Hindlimb muscle (tissue), 1 donor: ENCODE measurements around the gene FAM53A. TPM values are rescaled to one million over a fixed set of nuclear protein-coding genes. Genes with fewer than 3 reads are reported as not detected.

ENCODE experiments used
- DNase-seq: peaks from one replicate; pipeline ENCODE4 v3.0.0-alpha.2; 2013
- polyA plus RNA-seq: library from polyadenylated mRNA; unstranded; fragments of 120-200 nt; gene quantifications from one replicate; pipeline ENCODE4 v1.2.1, GENCODE V29; 2013; ENCODE audit not compliant: insufficient read length

The FAM53A gene
- polyA plus RNA-seq, 1 donor = 2.4 TPM

DNA sequence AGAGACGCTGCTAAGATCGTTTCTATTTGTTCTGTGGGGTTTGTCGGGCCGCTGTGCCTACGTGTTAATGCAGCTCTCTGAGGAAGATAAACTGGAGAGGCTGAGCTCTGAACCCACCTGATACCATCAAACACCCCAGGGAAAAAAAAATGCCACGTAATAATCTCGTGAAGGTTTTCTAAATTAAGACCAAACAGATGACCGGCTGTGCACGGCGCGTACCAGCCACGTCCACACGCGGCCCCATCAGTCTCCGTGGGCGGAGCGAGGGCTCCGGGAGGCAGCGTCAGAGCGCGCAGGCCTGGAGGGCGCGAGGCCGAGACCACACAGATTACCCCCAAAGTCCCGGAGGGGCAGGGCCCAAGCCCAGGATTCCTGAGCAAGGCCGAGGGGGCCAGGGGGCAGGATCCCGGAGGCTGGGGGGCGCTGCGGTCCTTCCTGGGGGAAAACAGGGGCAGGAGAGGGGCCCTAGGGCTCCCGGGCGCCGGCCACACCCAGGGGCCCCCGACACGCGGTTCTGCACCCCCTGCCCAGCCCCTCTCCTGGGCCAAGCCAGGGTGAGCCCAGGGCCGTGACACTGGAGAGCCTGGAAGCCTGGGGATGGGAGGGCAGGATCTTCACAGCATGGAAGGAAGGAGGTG lies 91.9 kb downstream of the FAM53A start:
- no peak for DNase-seq

- no peak for DNase-seq
These were observed 93.0 kb downstream of the FAM53A start for GRCh38 chr4:1591107-1591506.

GRCh38 chr4:1590244-1590643 lies 93.9 kb downstream of the FAM53A start:
- no peak for DNase-seq

Other genes starting within 250 kb of the FAM53A start
- gene SLBP, start 28.0 kb upstream of the FAM53A start, polyA plus RNA-seq = 34.4 TPM
- gene TMEM129, start 37.0 kb upstream of the FAM53A start, polyA plus RNA-seq = 27.1 TPM
- gene TACC3, start 37.2 kb upstream of the FAM53A start, polyA plus RNA-seq = 27.9 TPM
- gene FGFR3, start 109.0 kb upstream of the FAM53A start, polyA plus RNA-seq = 1.8 TPM
- 19.7 TPM for gene LETM1, start 171.8 kb upstream of the FAM53A start, polyA plus RNA-seq
- 43.9 TPM for gene NSD2, start 187.1 kb upstream of the FAM53A start, polyA plus RNA-seq